Lung (tissue), 12 donors: ENCODE data around the gene KCNIP4. TPM values are rescaled to one million over a fixed set of nuclear protein-coding genes. Genes with fewer than 3 reads are reported as not detected.

Experiments
- ATAC-seq: fragments of 200-7000 bp; cut with Tn5 transposase; one replicate; pipeline ENCODE4 v1.9.1; 2020; ENCODE audit warnings: moderate number of reproducible peaks; ENCODE audit not compliant: insufficient read depth, low FRiP score
- DNase-seq, 3 donors: peaks; one replicate each; pipeline ENCODE4 v3.0.0-alpha.2; 2013 to 2017
- H3K27ac ChIP-seq, 2 donors: one replicate each; pipeline ENCODE4 v1.5.1; 2013; ENCODE audit warnings: mild to moderate bottlenecking in 2 of 2, moderate library complexity in 2 of 2, control low read depth in 1 of 2, inconsistent platforms in 1 of 2, low read depth in 1 of 2, low read length in 1 of 2
- H3K27me3 ChIP-seq, 3 donors: one replicate each; pipeline ENCODE4 v1.5.1; 2013; ENCODE audit warnings: low read length in 2 of 3; ENCODE audit not compliant: control insufficient read depth in 3 of 3, insufficient read depth in 3 of 3
- H3K36me3 ChIP-seq, 4 donors: one replicate each; pipeline ENCODE4 v1.5.1; 2013; ENCODE audit warnings: low read length in 4 of 4, mild to moderate bottlenecking in 1 of 4, moderate library complexity in 1 of 4; ENCODE audit not compliant: control insufficient read depth in 4 of 4, insufficient read depth in 4 of 4
- H3K4me1 ChIP-seq, 5 donors: one replicate each; pipeline ENCODE4 v1.5.1; 2013; ENCODE audit warnings: low read length in 5 of 5, mild to moderate bottlenecking in 2 of 5, moderate library complexity in 1 of 5; ENCODE audit not compliant: control insufficient read depth in 5 of 5, insufficient read depth in 5 of 5
- H3K4me3 ChIP-seq: one replicate; pipeline ENCODE4 v1.5.1; 2013; ENCODE audit warnings: mild to moderate bottlenecking, control low read depth, moderate library complexity
- H3K9ac ChIP-seq, 2 donors: one replicate each; pipeline ENCODE4 v1.5.1; 2013; ENCODE audit warnings: low read length in 2 of 2, control low read depth in 1 of 2; ENCODE audit not compliant: insufficient read depth in 1 of 2
- H3K9me3 ChIP-seq, 4 donors: one replicate each; pipeline ENCODE4 v1.5.1; 2013; ENCODE audit warnings: low read length in 3 of 4, mild to moderate bottlenecking in 1 of 4, moderate library complexity in 1 of 4; ENCODE audit not compliant: control insufficient read depth in 4 of 4, insufficient read depth in 3 of 4
- CTCF ChIP-seq: IDR thresholded peaks from 2 replicates; pipeline ENCODE4 v1.5.1; 2012; ENCODE audit warnings: mild to moderate bottlenecking; ENCODE audit errors: control extremely low read depth, extremely low read depth
- WGBS, 2 donors: extraction: QIAGEN DNeasy Blood & Tissue Kit; methylation state at CpG; one replicate each; pipeline ENCODE4 v1.1.7; 2013; 5-methylcytosine and 5-hydroxymethylcytosine counted together
- polyA plus RNA-seq, 2 donors: library from polyadenylated mRNA; stranded (reverse); fragments of 200-250 nt; gene quantifications; one replicate each; pipeline ENCODE4 v1.2.1, GENCODE V29; 2013
- total RNA-seq, 2 donors: library from RNA; depleted of rRNA in 1 of 2; stranded (reverse); fragments of >200 nt in 1 of 2; gene quantifications; one replicate each; pipeline ENCODE4 v1.2.1, GENCODE V29; 2014 to 2021
- donor health status: control.
- donor health status: control.
- donor health status: Bipolar disorder and iron deficiency.
- donor health status: healthy.
- donor health status: DM: yes; HTN: yes; CAD: no.

The KCNIP4 gene
- total and polyA plus RNA-seq, 4 donors = 0.11 TPM; not detected in 3

GRCh38 chr4:21507439-21507838 lies 441.1 kb downstream of the KCNIP4 start:
- Histone ChIP-seq H3K27me3 (no peaks in the 10 kb centered on the region), H3K4me3 (no peak overlapping the region), H3K36me3 (no peaks in the 10 kb centered on the region), H3K9ac (no peak overlapping the region), H3K4me1 (no peaks in the 10 kb centered on the region), H3K27ac (no peak overlapping the region), H3K9me3 (no peaks in the 10 kb centered on the region)
- no peak for TF ChIP-seq CTCF
- DNase-seq (peak in 2 of 3 donors; percentile 4 to 22), ATAC-seq (no peak)
- WGBS, 2 donors = 92 to 93% methylated on average over 4 of the region's 4 CpGs

- Histone ChIP-seq H3K27me3 (no peaks in the 10 kb centered on the region), H3K27ac (no peak overlapping the region), H3K4me1 (no peaks in the 10 kb centered on the region), H3K4me3 (no peak overlapping the region), H3K36me3 (no peaks in the 10 kb centered on the region), H3K9ac (no peak overlapping the region), H3K9me3 (no peaks in the 10 kb centered on the region)
- 66 to 71% methylated on average over 1 of the region's 1 CpG for WGBS, 2 donors
- ATAC-seq (no peak), DNase-seq (peak in 1 of 3 donors; percentile 9)
- TF ChIP-seq CTCF = no peak
These were observed 457.9 kb downstream of the KCNIP4 start for GRCh38 chr4:21490682-21491081.

GRCh38 chr4:21476757-21477156 lies 471.8 kb downstream of the KCNIP4 start:
- Histone ChIP-seq H3K36me3 (no peaks in the 10 kb centered on the region), H3K4me3 (no peak overlapping the region), H3K4me1 (no peaks in the 10 kb centered on the region), H3K27me3 (peaks cover 0 to 2% (median 0%) of the 10 kb centered on the region in 3 donors), H3K9me3 (no peaks in the 10 kb centered on the region), H3K27ac (no peak overlapping the region), H3K9ac (no peak overlapping the region)
- ATAC-seq = no peak
- TF ChIP-seq CTCF = no peak
- peak in 2 of 3 donors; percentile 35 to 49 for DNase-seq
- WGBS, 2 donors = 23 to 25% methylated on average over 3 of the region's 3 CpGs

GRCh38 chr4:21474195-21474594 lies 474.4 kb downstream of the KCNIP4 start:
- H3K9ac ChIP-seq = no peak overlapping the region
- WGBS, 2 donors = 61 to 84% methylated on average over 3 of the region's 3 CpGs

More at GRCh38 chr4:21474195-21474594, 474.4 kb downstream of the KCNIP4 start:
- no peaks in the 10 kb centered on the region for H3K36me3 ChIP-seq
- H3K4me1 ChIP-seq = no peaks in the 10 kb centered on the region
- H3K9me3 ChIP-seq = no peaks in the 10 kb centered on the region
- H3K27ac ChIP-seq = no peak overlapping the region
- ATAC-seq (no peak), DNase-seq (no peak)
- no peak for TF ChIP-seq CTCF
- peaks cover 0 to 2% (median 0%) of the 10 kb centered on the region in 3 donors for H3K27me3 ChIP-seq
- no peak overlapping the region for H3K4me3 ChIP-seq
